Measurements from ENCODE around the gene THAP11.
"Not testable (repeated sequence)": the region's sequence is repeated elsewhere in the genome, so short reads cannot be mapped to it uniquely, and the experiment has no call there.

THAP11 gene

DNA sequence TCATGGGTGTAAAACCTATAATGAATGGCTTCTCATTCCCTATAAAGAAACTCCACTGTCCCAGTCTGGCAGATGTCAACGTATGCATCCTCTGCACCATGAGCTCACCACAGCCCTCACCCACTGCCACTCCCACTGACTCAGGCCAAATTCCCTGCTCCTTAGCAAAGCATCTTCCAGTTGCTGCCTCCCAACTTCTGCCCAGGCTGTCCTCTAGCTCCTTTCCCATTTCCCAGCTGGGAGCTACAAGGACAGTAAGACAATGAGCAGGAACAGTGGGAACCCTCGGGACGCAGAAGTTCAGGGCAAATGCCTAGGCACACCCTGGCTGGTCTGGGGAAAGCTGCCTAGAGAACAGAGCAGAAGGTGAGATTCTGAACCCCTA is 9.1 kb upstream of the THAP11 start:
- DNase-seq (ENCODE audit: low spot score), result no peak
- peak; percentile 75 for ATAC-seq (ENCODE audit: low read depth)
- Histone ChIP-seq H3K4me3 (ENCODE audit: severe bottlenecking) (peak overlapping the region; percentile 75), H3K9me3 (ENCODE audit: severe bottlenecking) (no peaks in the 10 kb centered on the region), H3K27ac (ENCODE audit: poor library complexity, severe bottlenecking) (peak overlapping the region; percentile 39), H3K4me1 (ENCODE audit: insufficient read depth, poor library complexity, severe bottlenecking) (no peaks in the 10 kb centered on the region), H3K36me3 (ENCODE audit: low read depth) (peaks cover 16% of the 10 kb centered on the region), H3K27me3 (ENCODE audit: insufficient read depth, poor library complexity, severe bottlenecking) (no peaks in the 10 kb centered on the region)
- TF ChIP-seq CTCF (IDR thresholded peaks at IDR 0.05; ENCODE audit: poor library complexity, severe bottlenecking), result no peak

GRCh38 chr16:67833415-67834241 is 8.5 kb upstream of the THAP11 start:
- H3K4me3 ChIP-seq (ENCODE audit: severe bottlenecking), result peak overlapping the region; percentile 75
- H3K36me3 ChIP-seq (ENCODE audit: low read depth), result peaks cover 16% of the 10 kb centered on the region
- peak overlapping the region; percentile 39 for H3K27ac ChIP-seq (ENCODE audit: poor library complexity, severe bottlenecking)
- H3K4me1 ChIP-seq (ENCODE audit: insufficient read depth, poor library complexity, severe bottlenecking), result no peaks in the 10 kb centered on the region
- TF ChIP-seq CTCF (IDR thresholded peaks at IDR 0.05; ENCODE audit: poor library complexity, severe bottlenecking), result no peak
- DNase-seq (ENCODE audit: low spot score) (peak; percentile 89), ATAC-seq (ENCODE audit: low read depth) (peak; percentile 96)
- no peaks in the 10 kb centered on the region for H3K9me3 ChIP-seq (ENCODE audit: severe bottlenecking)
- H3K27me3 ChIP-seq (ENCODE audit: insufficient read depth, poor library complexity, severe bottlenecking), result no peaks in the 10 kb centered on the region

- no peaks in the 10 kb centered on the region for H3K27me3 ChIP-seq (ENCODE audit: insufficient read depth, poor library complexity, severe bottlenecking)
- no peak overlapping the region for H3K27ac ChIP-seq (ENCODE audit: poor library complexity, severe bottlenecking)
- H3K9me3 ChIP-seq (ENCODE audit: severe bottlenecking), result no peaks in the 10 kb centered on the region
- no peak for ATAC-seq (ENCODE audit: low read depth)
- no peaks in the 10 kb centered on the region for H3K4me1 ChIP-seq (ENCODE audit: insufficient read depth, poor library complexity, severe bottlenecking)
- DNase-seq (ENCODE audit: low spot score), result no peak
- TF ChIP-seq CTCF (IDR thresholded peaks at IDR 0.05; ENCODE audit: poor library complexity, severe bottlenecking), result no peak
- H3K4me3 ChIP-seq (ENCODE audit: severe bottlenecking), result peak overlapping the region; percentile 75
- peaks cover 16% of the 10 kb centered on the region for H3K36me3 ChIP-seq (ENCODE audit: low read depth)
Measured at GRCh38 chr16:67834242-67834614, 7.9 kb upstream of the THAP11 start.

DNA sequence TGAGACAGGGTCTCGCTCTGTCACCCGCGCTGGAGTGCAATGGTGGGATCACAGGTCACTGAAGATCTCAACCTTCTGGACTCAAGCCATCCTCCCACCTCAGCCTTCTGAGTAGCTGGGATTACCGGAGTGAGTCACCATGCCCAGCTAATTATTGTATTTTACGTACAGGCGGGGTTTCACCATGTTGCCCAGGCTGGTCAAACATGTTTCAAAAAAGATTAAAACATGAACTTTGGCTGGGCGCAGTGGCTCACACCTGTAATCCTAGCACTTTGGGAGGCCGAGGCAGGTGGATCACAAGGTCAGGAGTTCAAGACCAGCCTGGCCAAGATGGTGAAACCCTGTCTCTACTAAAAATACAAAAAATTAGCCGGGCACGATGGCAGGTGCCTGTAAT is 4.9 kb upstream of the THAP11 start:
- not testable (repeated sequence) for DNase-seq (ENCODE audit: low spot score); H3K4me1 ChIP-seq (ENCODE audit: insufficient read depth, poor library complexity, severe bottlenecking); H3K36me3 ChIP-seq (ENCODE audit: low read depth); H3K4me3 ChIP-seq (ENCODE audit: severe bottlenecking); H3K9me3 ChIP-seq (ENCODE audit: severe bottlenecking); H3K27ac ChIP-seq (ENCODE audit: poor library complexity, severe bottlenecking); ATAC-seq (ENCODE audit: low read depth); H3K27me3 ChIP-seq (ENCODE audit: insufficient read depth, poor library complexity, severe bottlenecking)

GRCh38 chr16:67837811-67838210 is 4.3 kb upstream of the THAP11 start:
- H3K9me3 ChIP-seq (ENCODE audit: severe bottlenecking), result no peaks in the 10 kb centered on the region

More at GRCh38 chr16:67837811-67838210, 4.3 kb upstream of the THAP11 start:
- ATAC-seq (ENCODE audit: low read depth), result no peak
- no peak overlapping the region for H3K4me3 ChIP-seq (ENCODE audit: severe bottlenecking)
- H3K27me3 ChIP-seq (ENCODE audit: insufficient read depth, poor library complexity, severe bottlenecking), result no peaks in the 10 kb centered on the region
- H3K27ac ChIP-seq (ENCODE audit: poor library complexity, severe bottlenecking), result no peak overlapping the region
- H3K4me1 ChIP-seq (ENCODE audit: insufficient read depth, poor library complexity, severe bottlenecking), result no peaks in the 10 kb centered on the region
- TF ChIP-seq CTCF (IDR thresholded peaks at IDR 0.05; ENCODE audit: poor library complexity, severe bottlenecking), result no peak
- DNase-seq (ENCODE audit: low spot score), result no peak
- H3K36me3 ChIP-seq (ENCODE audit: low read depth), result no peaks in the 10 kb centered on the region
